ENCODE results near the gene MIDN.

DNA sequence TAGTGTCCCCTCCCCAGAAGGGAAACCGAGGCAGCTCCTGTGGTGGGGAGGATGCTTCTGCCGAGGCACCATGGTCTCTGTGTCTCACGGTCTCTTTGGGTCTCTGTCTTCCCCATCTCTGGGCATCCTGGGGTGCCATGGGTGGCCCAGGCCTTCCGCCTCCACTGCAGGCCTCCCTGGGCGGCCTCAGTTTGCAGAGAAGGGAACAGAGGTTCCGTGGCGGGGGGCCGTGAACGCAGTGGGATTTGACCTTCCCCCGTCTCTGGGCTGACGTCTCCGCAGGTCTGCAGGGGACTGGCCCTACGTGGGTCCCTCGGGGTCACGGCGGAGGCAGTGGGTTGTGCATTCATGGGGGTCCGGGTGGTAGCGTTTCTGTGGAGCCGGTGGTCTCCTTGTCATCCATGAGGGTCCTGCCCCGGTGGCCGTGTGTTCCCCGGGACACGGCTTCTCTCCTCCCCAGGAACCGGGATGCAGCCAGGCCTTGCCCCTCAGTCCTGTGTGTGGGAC lies 41.9 kb downstream of the MIDN start:
- TF ChIP-seq POLR2A (IDR thresholded peaks at IDR 0.05) (no peak), EP300 (IDR thresholded peaks at IDR 0.05) (no peak)

Data from upper lobe of left lung (tissue), 4 donors.